Fibroblast of mammary gland (primary cell): Measurements from ENCODE around the gene EIPR1.

ENCODE experiments used
- DNase-seq: peaks from one replicate; pipeline ENCODE4 v3.0.0-alpha.2; 2010; ENCODE audit warnings: low read depth
- H3K4me3 ChIP-seq: 2 replicates; pipeline ENCODE4 v1.5.1; 2011; ENCODE audit warnings: low read depth, mild to moderate bottlenecking, low read length, moderate library complexity; ENCODE audit not compliant: control insufficient read depth
- CTCF ChIP-seq: conservative IDR thresholded peaks from 2 replicates; pipeline ENCODE4 v1.5.1; 2011; ENCODE audit warnings: low read depth, low read length, inconsistent platforms; ENCODE audit not compliant: control insufficient read depth, insufficient read depth

The EIPR1 gene

GRCh38 chr2:3174626-3175567 lies 202.7 kb downstream of the EIPR1 start:
- H3K4me3 ChIP-seq = no peak overlapping the region
- no peak for TF ChIP-seq CTCF
- no peak for DNase-seq

GRCh38 chr2:3173031-3173430 lies 204.6 kb downstream of the EIPR1 start:
- no peak for DNase-seq
- no peak for TF ChIP-seq CTCF
- no peak overlapping the region for H3K4me3 ChIP-seq

GRCh38 chr2:3172265-3172935 lies 205.2 kb downstream of the EIPR1 start:
- no peak for DNase-seq
- TF ChIP-seq CTCF = no peak
- H3K4me3 ChIP-seq = no peak overlapping the region

- H3K4me3 ChIP-seq = no peak overlapping the region
- DNase-seq = no peak
Measured at GRCh38 chr2:3171564-3172264, 205.9 kb downstream of the EIPR1 start.

GRCh38 chr2:3170792-3171455 lies 206.7 kb downstream of the EIPR1 start:
- DNase-seq = no peak
- no peak overlapping the region for H3K4me3 ChIP-seq
- no peak for TF ChIP-seq CTCF

More at GRCh38 chr2:3171564-3172264, 205.9 kb downstream of the EIPR1 start:
- no peak for TF ChIP-seq CTCF
